GM12891 (cell line): Measurements from ENCODE around the gene DGCR8.

ENCODE experiments used
- DNase-seq: peaks from one replicate; pipeline ENCODE4 v3.0.0; 2011; ENCODE audit warnings: low spot score; ENCODE audit not compliant: insufficient read length
- FAIRE-seq: peaks from 2 replicates; lab custom pipeline; 2011; peaks lifted over from hg19 to GRCh38; lab: Jason Lieb, UNC
- PAX5 ChIP-seq: IDR thresholded peaks from 2 replicates; pipeline ENCODE4 v1.6.1; 2011; ENCODE audit warnings: low read length, moderate library complexity, mild to moderate bottlenecking; ENCODE audit not compliant: insufficient read depth, severe bottlenecking
- POLR2A ChIP-seq: IDR thresholded peaks from 2 replicates; pipeline ENCODE4 v1.6.1; 2011; ENCODE audit warnings: low read depth, low read length, control low read depth
- POLR2AphosphoS5 ChIP-seq: IDR thresholded peaks from 2 replicates; pipeline ENCODE4 v1.6.1; 2011; ENCODE audit warnings: low read depth, low read length, control low read depth
- POU2F2 ChIP-seq: IDR thresholded peaks from 2 replicates; pipeline ENCODE4 v1.6.1; 2011; ENCODE audit warnings: low read depth, mild to moderate bottlenecking, control low read depth, low read length, moderate library complexity
- SPI1 ChIP-seq: IDR thresholded peaks from 2 replicates; pipeline ENCODE4 v1.6.1; 2011; ENCODE audit warnings: low read depth, low read length, control low read depth
- TAF1 ChIP-seq: IDR thresholded peaks from 2 replicates; pipeline ENCODE4 v1.6.1; 2011; ENCODE audit warnings: low read depth, low read length, control low read depth

The DGCR8 gene

DNA sequence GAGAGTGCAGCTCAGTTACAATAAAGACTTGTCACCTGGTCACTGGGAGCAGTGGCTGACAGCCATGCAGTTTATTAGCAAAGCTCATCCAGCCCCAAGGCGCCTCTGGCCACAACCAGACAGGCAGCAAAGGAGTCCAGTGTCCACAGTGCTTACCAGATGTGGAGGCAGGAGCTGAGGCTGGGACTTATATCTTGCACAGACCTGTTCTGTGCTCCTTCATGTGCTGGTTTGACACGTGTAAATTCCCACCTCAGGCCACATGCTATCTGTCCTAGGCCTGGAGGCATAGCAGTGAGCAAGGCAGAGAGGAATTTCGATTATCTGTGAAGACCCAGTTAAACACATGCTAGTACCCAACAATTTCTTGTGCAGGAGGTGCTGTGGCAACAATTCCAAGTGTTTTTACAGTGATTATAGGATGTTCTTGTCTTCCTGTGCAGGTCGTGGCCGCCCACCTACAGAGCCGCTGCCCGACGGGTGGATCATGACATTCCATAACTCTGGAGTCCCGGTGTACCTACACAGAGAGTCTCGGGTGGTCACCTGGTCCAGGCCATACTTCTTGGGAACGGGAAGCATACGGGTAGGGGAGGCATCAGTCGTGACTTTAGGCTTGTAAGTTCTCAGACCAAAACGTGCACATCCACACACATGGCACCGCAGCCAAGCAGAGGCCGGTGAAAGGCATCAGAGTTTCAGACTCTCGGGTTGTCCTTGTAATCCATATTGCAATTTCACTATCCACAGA is 9.4 kb downstream of the DGCR8 start:
- FAIRE-seq (no peak), DNase-seq (no peak)
- TF ChIP-seq POLR2A: no peak
- TF ChIP-seq TAF1: no peak
- no peak for TF ChIP-seq SPI1
- TF ChIP-seq PAX5: no peak
- TF ChIP-seq POU2F2: no peak
- TF ChIP-seq POLR2AphosphoS5: no peak

DNA sequence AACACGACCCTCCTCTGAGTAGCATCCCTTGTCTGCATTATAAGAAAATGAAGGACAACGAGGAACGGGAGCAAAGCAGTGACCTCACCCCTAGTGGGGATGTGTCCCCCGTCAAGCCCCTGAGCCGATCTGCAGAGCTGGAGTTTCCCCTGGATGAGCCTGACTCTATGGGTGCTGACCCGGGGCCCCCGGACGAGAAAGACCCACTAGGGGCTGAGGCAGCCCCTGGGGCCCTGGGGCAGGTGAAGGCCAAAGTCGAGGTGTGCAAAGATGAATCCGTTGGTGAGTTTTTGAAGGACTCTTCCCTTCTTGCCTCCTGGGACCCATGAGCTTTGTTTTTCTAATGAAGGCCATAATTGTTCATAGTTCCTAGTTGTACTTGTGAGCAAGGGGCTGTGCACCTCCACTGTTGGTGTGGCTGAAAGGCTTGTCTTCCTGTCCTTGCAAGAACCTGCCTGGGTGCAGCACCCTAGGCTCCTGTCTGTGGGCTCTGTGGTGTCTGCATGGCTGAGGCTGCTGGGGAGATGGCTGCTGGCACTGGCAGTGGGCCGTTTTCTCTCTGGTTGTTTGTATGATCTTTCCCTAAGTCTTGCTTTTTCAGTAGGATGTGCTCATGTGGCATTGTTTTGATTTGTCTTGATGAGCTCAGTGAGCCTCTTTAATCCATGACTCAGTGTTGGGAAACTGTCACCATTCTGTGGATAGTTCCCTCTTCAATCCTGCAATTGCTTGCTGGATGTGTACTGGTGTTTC is 10.1 kb downstream of the DGCR8 start:
- DNase-seq (no peak), FAIRE-seq (no peak)

DNA sequence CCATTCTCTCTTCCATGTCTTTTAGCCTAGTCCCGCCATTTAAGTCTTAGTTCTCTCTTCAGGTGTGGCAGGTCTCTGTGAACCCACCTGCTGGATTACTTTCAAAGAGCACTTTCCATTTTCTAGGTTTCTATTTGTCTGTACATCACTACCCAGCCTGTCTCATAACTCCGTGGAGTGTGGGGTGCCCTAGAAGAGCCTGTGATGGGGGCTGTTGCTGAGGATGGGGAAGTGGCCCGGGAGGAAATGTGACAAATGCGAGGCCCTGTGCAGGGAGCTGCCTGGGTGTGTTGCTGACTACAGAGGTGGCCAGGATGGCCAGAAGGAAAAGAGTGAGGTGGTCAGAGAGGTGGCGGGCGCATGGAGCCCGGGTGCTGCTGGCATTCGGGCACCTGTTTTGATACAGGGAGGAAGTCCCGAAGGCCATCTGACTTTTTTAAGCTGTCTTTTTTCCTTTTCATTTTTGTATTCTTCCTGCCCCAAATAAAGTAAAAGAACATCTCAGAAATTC is 10.7 kb downstream of the DGCR8 start:
- DNase-seq (no peak), FAIRE-seq (no peak)
- TF ChIP-seq POU2F2 (no peak), SPI1 (no peak), TAF1 (no peak), POLR2A (no peak), POLR2AphosphoS5 (no peak), PAX5 (no peak)

More for the DNA sequence above, 10.1 kb downstream of the DGCR8 start:
- TF ChIP-seq POLR2AphosphoS5 (no peak), POLR2A (no peak), TAF1 (no peak), POU2F2 (no peak), SPI1 (no peak), PAX5 (no peak)

DNA sequence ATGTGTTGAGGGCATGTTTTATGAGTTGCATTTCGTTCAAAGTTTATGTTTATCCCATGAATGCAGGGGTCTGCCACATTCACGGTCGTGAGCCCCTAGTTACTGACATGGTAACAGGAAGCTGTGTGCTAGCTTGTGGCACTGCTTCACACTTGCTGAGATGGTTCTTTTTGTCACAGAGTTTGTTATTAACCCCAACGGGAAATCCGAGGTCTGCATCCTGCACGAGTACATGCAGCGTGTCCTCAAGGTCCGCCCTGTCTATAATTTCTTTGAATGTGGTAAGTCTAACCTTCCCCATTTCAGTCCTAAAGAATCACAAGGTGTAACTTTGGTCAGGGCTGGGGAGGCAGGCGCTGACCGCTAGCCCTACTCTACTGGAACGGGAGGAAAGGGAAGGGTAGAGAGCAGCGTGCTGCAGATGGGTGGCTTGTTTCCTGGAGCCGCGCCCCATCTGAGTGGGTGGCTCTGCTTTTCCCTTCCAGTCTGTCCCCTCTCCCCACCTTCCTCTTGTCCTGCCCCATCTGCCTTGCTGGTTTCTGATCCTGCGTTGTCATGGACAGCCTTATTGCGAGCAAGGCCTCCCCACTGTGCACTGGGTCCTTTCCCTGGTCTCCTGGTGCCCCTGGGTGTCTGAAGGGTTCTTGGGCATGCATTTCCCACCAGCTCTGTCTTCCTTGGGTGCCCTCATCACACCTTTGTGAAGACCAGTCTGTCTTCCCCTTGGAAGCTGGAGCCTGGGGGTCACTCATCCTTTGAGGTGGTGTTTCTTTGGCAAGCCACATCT is 11.8 kb downstream of the DGCR8 start:
- no peak for DNase-seq
- no peak for FAIRE-seq
- TF ChIP-seq POLR2A: no peak
- TF ChIP-seq TAF1: no peak
- TF ChIP-seq PAX5: no peak
- TF ChIP-seq SPI1: no peak
- no peak for TF ChIP-seq POLR2AphosphoS5
- TF ChIP-seq POU2F2: no peak

DNA sequence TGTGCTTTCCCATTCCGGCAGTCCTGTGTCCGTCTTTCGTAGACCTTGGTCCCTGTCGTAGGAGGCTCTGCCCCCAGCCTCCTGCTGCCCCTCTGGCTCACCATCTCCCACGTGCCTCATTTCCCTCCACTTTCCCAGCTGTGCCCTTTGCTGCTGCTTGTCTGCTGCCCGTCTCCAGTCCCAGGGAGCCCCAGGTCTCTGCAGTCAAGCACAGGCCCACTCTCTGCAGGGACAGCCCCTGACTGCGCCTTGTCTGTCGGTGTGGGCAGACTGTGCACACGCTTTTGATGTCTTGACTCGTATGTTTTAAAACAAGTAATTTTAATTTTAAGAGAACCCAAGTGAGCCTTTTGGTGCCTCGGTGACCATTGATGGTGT is 12.4 kb downstream of the DGCR8 start:
- no peak for FAIRE-seq
- no peak for DNase-seq
- no peak for TF ChIP-seq POU2F2

DNA sequence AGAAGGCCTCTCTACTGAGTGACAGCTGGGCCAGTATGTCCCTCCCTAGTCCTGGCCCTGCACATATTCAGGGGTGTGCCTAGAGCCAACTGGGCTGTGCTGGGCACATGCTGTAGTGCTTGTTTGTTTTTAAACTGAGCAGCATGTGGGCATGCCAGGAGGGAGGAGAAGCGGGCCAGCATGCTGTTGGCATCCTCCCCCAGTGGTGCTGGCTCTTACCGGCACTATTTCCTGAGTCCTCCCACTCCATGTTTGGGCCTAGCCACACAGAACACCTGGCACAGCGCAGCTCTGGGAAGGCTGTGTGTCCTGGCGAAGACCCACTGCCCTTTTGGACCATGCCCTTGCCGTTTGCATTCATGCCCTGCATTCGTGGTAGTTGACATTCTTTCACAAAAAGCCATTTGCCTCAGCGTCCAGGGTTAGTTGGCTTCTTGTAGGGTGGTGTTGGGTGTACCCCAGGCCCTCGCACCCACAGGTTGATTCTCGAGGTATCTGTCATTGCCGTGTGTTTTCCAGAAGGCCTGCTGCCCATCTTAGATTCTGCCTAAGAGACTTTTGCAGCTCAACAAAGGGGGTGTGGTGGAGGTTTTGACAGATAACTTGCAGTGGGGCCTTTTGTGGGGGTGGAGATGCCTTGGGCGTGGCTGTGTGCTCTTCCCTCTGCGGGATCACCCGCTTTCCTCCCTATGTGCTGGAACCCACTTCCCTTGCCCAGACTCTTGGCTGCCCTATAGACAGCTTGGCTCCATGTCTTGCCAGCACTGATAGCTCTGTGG is 13.6 kb downstream of the DGCR8 start:
- TF ChIP-seq POU2F2: no peak
- no peak for TF ChIP-seq POLR2A
- no peak for TF ChIP-seq TAF1
- TF ChIP-seq POLR2AphosphoS5: no peak
- no peak for TF ChIP-seq SPI1
- no peak for TF ChIP-seq PAX5
- FAIRE-seq: no peak

DNA sequence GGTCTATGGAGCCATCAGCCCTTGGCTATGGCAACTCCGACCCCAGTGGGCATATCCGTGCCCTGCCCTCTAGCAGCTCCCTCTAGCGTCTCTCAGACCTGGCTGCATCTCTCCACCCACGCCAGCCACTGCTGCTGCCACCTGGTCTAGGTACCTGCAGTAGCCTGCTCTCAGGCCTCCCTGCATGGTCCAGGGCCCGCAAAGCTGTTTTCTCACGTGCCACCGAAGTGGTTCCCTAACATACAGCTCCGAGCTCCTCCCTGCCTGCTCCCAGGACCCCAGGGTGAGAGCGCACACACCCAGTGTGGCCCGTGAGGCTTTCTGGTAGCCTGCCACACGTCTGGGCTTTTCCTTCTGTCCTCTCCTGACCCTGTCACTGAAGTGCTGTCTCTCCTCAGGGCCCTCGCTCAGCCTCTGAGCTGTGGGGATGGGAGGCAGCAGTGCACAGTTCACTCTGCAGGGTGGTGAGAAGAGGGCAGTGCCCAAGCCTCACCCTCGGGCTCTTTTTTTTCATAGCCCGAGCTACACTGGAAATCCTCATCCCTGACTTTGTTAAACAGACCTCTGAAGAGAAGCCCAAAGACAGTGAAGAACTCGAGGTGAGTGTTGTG is 14.3 kb downstream of the DGCR8 start:
- FAIRE-seq (no peak), DNase-seq (no peak)
- no peak for TF ChIP-seq TAF1
- TF ChIP-seq POLR2AphosphoS5: no peak
- TF ChIP-seq POU2F2: no peak
- TF ChIP-seq POLR2A: no peak
- TF ChIP-seq SPI1: no peak
- TF ChIP-seq PAX5: no peak

More for the DNA sequence above, 13.6 kb downstream of the DGCR8 start:
- no peak for DNase-seq

DNA sequence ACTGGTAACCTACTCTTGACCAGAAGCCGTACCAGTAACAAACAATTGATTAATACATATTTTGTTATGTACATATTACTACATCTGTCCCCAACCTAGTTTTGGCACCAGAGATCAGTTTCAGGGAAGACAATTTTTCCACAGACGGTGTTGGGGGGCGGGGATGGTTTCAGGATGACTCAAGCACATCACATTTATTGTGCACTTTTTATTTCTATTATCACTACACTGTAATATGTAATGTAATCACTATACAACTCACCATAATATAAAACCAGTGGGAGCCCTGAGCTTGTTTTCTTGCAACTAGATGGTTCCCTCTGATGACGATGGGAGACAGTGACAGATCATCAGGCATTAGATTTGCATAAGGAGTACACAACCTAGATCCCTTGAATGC is 15.5 kb downstream of the DGCR8 start:
- DNase-seq (no peak), FAIRE-seq (no peak)
- no peak for TF ChIP-seq POU2F2
